GM12873 (cell line): ENCODE data around the gene PRKCQ.

Experiments
- CTCF ChIP-seq: IDR thresholded peaks from 2 replicates; pipeline ENCODE4 v1.5.1; 2012; ENCODE audit warnings: low read depth, mild to moderate bottlenecking, moderate library complexity, low read length, control low read depth; ENCODE audit not compliant: insufficient read depth; ENCODE audit errors: missing control alignments

PRKCQ gene

GRCh38 chr10:6463366-6463765 lies 116.7 kb downstream of the PRKCQ start:
- TF ChIP-seq CTCF, result no peak

GRCh38 chr10:6461961-6462360 lies 118.1 kb downstream of the PRKCQ start:
- TF ChIP-seq CTCF, result no peak

GRCh38 chr10:6460861-6461409 lies 119.1 kb downstream of the PRKCQ start:
- TF ChIP-seq CTCF, result no peak

- no peak for TF ChIP-seq CTCF
These were observed 121.3 kb downstream of the PRKCQ start for GRCh38 chr10:6458814-6459213.

- no peak for TF ChIP-seq CTCF
These were observed 122.7 kb downstream of the PRKCQ start for GRCh38 chr10:6457376-6457775.

GRCh38 chr10:6456067-6456466 lies 124.0 kb downstream of the PRKCQ start:
- TF ChIP-seq CTCF, result no peak

- TF ChIP-seq CTCF, result no peak
These were observed 124.5 kb downstream of the PRKCQ start for GRCh38 chr10:6455592-6455991.
